GM23338 (cell line): Measurements from ENCODE around the gene PSEN2. TPM values are rescaled to one million over a fixed set of nuclear protein-coding genes. Genes with fewer than 3 reads are reported as not detected.
"Not testable (repeated sequence)": the region's sequence is repeated elsewhere in the genome, so short reads cannot be mapped to it uniquely, and the experiment has no call there.

Experiments used
- ATAC-seq: fragments of 200-7000 bp; cut with Tn5 transposase; 3 replicates; pipeline ENCODE4 v1.9.1; 2020
- DNase-seq: peaks from one replicate; pipeline ENCODE4 v3.0.0-alpha.2; 2015; ENCODE audit warnings: low spot score
- H2AFZ ChIP-seq: fragments of 200-600 bp; sonication (generic); 2 replicates; pipeline ENCODE4 v1.8.0; 2016; ENCODE audit warnings: antibody characterized with exemption, mild to moderate bottlenecking, moderate library complexity
- H3F3A ChIP-seq: fragments of 200-600 bp; sonication (generic); replicated peaks from 2 replicates; pipeline ENCODE4 v1.8.0; 2017; ENCODE audit warnings: antibody characterized with exemption, mixed run types, low read depth
- H3K27ac ChIP-seq: fragments of 200-600 bp; sonication (generic); 2 replicates; pipeline ENCODE4 v1.6.1; 2016; ENCODE audit warnings: low read depth
- H3K27me3 ChIP-seq: fragments of 200-600 bp; sonication (generic); 2 replicates; pipeline ENCODE4 v1.8.0; 2016; ENCODE audit warnings: mild to moderate bottlenecking, mixed run types, moderate library complexity; ENCODE audit not compliant: insufficient read depth
- H3K36me3 ChIP-seq: fragments of 200-600 bp; sonication (generic); 2 replicates; pipeline ENCODE4 v1.8.0; 2016; ENCODE audit warnings: mild to moderate bottlenecking; ENCODE audit not compliant: insufficient read depth
- H3K4me1 ChIP-seq: fragments of 200-600 bp; sonication (generic); 2 replicates; pipeline ENCODE4 v1.8.0; 2016; ENCODE audit warnings: mild to moderate bottlenecking, moderate library complexity; ENCODE audit not compliant: insufficient read depth
- H3K4me2 ChIP-seq: fragments of 200-600 bp; sonication (generic); 2 replicates; pipeline ENCODE4 v1.7.1; 2017; ENCODE audit warnings: mixed run types
- H3K4me3 ChIP-seq: fragments of 200-600 bp; sonication (generic); 2 replicates; pipeline ENCODE4 v1.6.1; 2016; ENCODE audit warnings: mixed run types
- H3K79me2 ChIP-seq: fragments of 200-600 bp; sonication (generic); replicated peaks from 2 replicates; pipeline ENCODE4 v1.8.0; 2017; ENCODE audit warnings: mild to moderate bottlenecking; ENCODE audit not compliant: insufficient read depth
- H3K9me2 ChIP-seq: fragments of 200-600 bp; sonication (generic); 2 replicates; pipeline ENCODE4 v1.8.0; 2017; ENCODE audit not compliant: insufficient read depth
- H4K20me1 ChIP-seq: fragments of 200-600 bp; sonication (generic); replicated peaks from 2 replicates; pipeline ENCODE4 v1.8.0; 2017; ENCODE audit warnings: mild to moderate bottlenecking; ENCODE audit not compliant: insufficient read depth
- H3K27ac Mint-ChIP-seq: 2 replicates; pipeline ENCODE4 v1.8.0; 2020; ENCODE audit warnings: inconsistent platforms, mild to moderate bottlenecking, moderate library complexity, mixed read lengths
- H3K27me3 Mint-ChIP-seq: 3 replicates; pipeline ENCODE4 v1.8.0; 2022; ENCODE audit warnings: low read depth, mild to moderate bottlenecking, moderate library complexity, mixed read lengths, inconsistent platforms; ENCODE audit not compliant: insufficient read depth, poor library complexity
- H3K36me3 Mint-ChIP-seq: 3 replicates; pipeline ENCODE4 v1.8.0; 2021; ENCODE audit warnings: low read depth, mild to moderate bottlenecking, inconsistent platforms, moderate library complexity, mixed read lengths
- H3K4me1 Mint-ChIP-seq: 3 replicates; pipeline ENCODE4 v1.8.0; 2020; ENCODE audit warnings: mild to moderate bottlenecking, inconsistent platforms, mixed read lengths
- H3K4me3 Mint-ChIP-seq: 3 replicates; pipeline ENCODE4 v1.8.0; 2021; ENCODE audit warnings: moderate library complexity, mild to moderate bottlenecking, inconsistent platforms, mixed read lengths
- H3K9me3 Mint-ChIP-seq: 3 replicates; pipeline ENCODE4 v1.8.0; 2020; ENCODE audit warnings: moderate library complexity, mild to moderate bottlenecking, inconsistent platforms, mixed read lengths
- ZNF114 ChIP-seq: fragments of 250-450 bp; sonication (Bioruptor Pico); IDR thresholded peaks from 2 replicates; pipeline ENCODE4 v1.5.0; 2020; ENCODE audit warnings: mild to moderate bottlenecking, moderate library complexity
- ZNF462 ChIP-seq: fragments of 250-450 bp; sonication (Bioruptor Pico); IDR thresholded peaks from 2 replicates; pipeline ENCODE4 v1.5.0; 2020; ENCODE audit warnings: mild to moderate bottlenecking, moderate library complexity
- polyA plus RNA-seq: library from polyadenylated mRNA; unstranded; fragments of >200 nt; fragmentation: Nextera tagmentation; extraction: Ambion mirVana; gene quantifications from 2 replicates; pipeline ENCODE4 v1.2.1, GENCODE V29; 2016
- total RNA-seq: library from RNA; depleted of rRNA; stranded (reverse); fragments of >200 nt; shearing (Covaris generic); gene quantifications from 2 replicates; pipeline ENCODE4 v1.2.3, GENCODE V29; 2014

Gene PSEN2
- total and polyA plus RNA-seq, 2 experiments from 2014 or later: 10.0 to 22.1 TPM

DNA sequence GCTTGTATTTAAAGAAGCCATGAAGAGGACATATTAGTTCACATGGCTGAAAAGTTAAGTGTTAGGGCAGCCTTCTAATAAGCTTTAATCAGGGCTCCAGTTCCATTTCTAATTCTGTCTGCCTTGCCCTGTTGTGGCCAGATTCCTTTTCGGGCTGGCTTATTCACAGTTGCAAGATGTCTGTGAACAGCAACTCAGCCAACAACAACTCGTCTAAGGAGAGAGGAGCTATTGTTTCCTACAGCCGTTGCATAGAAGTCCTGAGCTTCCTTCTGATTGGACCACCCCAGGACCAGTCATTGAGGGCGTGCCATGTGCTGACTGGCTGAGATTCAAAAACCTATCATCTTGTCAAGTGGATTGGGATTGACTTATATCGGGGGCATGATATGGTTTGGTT lies 51.1 kb downstream of the PSEN2 start (continued):
- TF ChIP-seq ZNF114 (CRISPR knock-in tag): no peak

GRCh38 chr1:226929260-226930111 lies 59.1 kb downstream of the PSEN2 start:
- H3K36me3 Mint-ChIP-seq, DNase-seq, H3K4me1 ChIP-seq, H3K36me3 ChIP-seq, H3K4me2 ChIP-seq, H3K27me3 Mint-ChIP-seq, H3K4me3 Mint-ChIP-seq, H2AFZ ChIP-seq, H3K79me2 ChIP-seq, ATAC-seq, H3K9me2 ChIP-seq, H3K27me3 ChIP-seq, H3K27ac Mint-ChIP-seq, H4K20me1 ChIP-seq, H3F3A ChIP-seq, H3K4me1 Mint-ChIP-seq, H3K27ac ChIP-seq, H3K4me3 ChIP-seq: not testable (repeated sequence)
- H3K9me3 Mint-ChIP-seq: peaks cover 19% of the 10 kb centered on the region; the same call in 2 of the 3 replicates

DNA sequence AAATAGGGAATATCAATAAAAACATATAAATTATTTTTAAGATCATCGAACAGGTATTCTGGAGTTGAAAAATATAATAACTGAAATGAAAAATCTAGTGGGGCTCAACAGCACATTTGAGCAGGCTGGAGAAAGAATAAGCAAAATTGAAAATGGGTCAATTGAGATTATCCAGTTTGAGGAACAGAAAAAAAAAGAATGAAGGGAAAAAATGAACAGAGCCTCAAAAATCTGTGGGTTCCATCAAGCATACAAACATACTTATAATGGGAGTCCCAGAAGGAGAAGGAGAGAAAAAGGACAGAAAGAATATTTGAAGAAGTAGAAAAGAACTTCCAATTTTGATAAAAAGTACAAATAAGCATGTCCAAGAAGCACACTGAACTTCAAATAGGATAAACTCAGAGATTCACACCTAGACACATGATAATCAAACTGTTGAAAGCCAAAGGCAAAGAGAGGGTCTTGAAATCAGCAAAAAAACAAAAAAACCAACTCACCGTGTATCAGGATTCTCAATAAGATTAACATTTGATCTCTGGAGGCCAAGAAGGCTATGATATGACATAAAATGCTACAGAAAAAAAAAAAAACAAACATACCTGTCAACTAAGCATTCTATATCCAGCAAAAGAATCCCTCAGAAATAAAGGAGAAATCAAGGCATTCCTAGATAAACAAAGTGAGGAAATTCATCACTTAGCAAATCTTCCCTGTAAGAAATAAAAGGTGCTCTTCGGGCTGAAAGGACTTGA lies 64.2 kb downstream of the PSEN2 start:
- no peak for TF ChIP-seq ZNF462 (CRISPR knock-in tag)
- no peak overlapping the region for H2AFZ ChIP-seq
- no peak overlapping the region for H3K4me2 ChIP-seq
- H3K4me3 Mint-ChIP-seq: no peak overlapping the region
- peaks cover 8% of the 10 kb centered on the region for H3K4me1 ChIP-seq
- no peak overlapping the region for H3K4me3 ChIP-seq
- ATAC-seq: no peak
- H3F3A ChIP-seq: 0 out of 2 replicates have a peak, but pooled peaks cover 5% of the 10 kb centered on the region
- no peaks in the 10 kb centered on the region for H3K9me2 ChIP-seq
- H4K20me1 ChIP-seq: no peaks in the 10 kb centered on the region
- H3K36me3 ChIP-seq: 0 out of 2 replicates have a peak, but pooled peaks cover 5% of the 10 kb centered on the region
- DNase-seq: no peak
- H3K27me3 Mint-ChIP-seq: peaks cover 7% of the 10 kb centered on the region
- H3K9me3 Mint-ChIP-seq: peaks cover 13% of the 10 kb centered on the region; the same call in 2 of the 3 replicates
- H3K79me2 ChIP-seq: no peaks in the 10 kb centered on the region
- H3K4me1 Mint-ChIP-seq: peaks cover 15% of the 10 kb centered on the region
- H3K36me3 Mint-ChIP-seq: peaks cover 6% of the 10 kb centered on the region; the same call in 2 of the 3 replicates
- no peak overlapping the region for H3K27ac ChIP-seq
- H3K27ac Mint-ChIP-seq: no peak overlapping the region
- H3K27me3 ChIP-seq: no peaks in the 10 kb centered on the region
